IMR-90 (cell line): ENCODE measurements around the gene TMEM135. TPM values are rescaled to one million over a fixed set of nuclear protein-coding genes. Genes with fewer than 3 reads are reported as not detected.

Experiments
- ATAC-seq: fragments of 200-7000 bp; cut with Tn5 transposase; 2 replicates; pipeline ENCODE4 v1.9.1; 2020; ENCODE audit warnings: low read depth, mild to moderate bottlenecking, moderate library complexity
- BruUV-seq: library from RNA; stranded (reverse); fragments of 400-500 nt; replicated peaks from 2 replicates; lab custom pipeline; 2021; lab: Mats Ljungman, UMichigan
- CTCF ChIA-PET: fragments of 300-600 bp; formaldehyde crosslinking; extraction: SDS; loops from one replicate; lab custom pipeline; 2021; ENCODE audit warnings: antibody characterized with exemption; lab: Yijun Ruan, JAX
- POLR2A ChIA-PET: fragments of 300-600 bp; sonication (Branson Sonifier 250); formaldehyde crosslinking; loops from one replicate; lab custom pipeline; 2022; ENCODE audit warnings: antibody characterized with exemption; ENCODE audit not compliant: unreplicated experiment; lab: Charles Lee
- DNase-seq: peaks from one replicate; pipeline ENCODE4 v3.0.0; 2013
- H2AFZ ChIP-seq: replicated peaks from 2 replicates; pipeline ENCODE3; 2013; ENCODE audit warnings: low read length, mild to moderate bottlenecking; ENCODE audit not compliant: poor library complexity
- H2AK5ac ChIP-seq: 2 replicates; pipeline ENCODE4 v1.6.1; 2013; ENCODE audit warnings: low read depth, low read length, inconsistent platforms
- H2AK9ac ChIP-seq: replicated peaks from 2 replicates; pipeline ENCODE3; 2013; ENCODE audit warnings: mild to moderate bottlenecking, low read depth, low read length, moderate library complexity; ENCODE audit not compliant: poor library complexity
- H2BK120ac ChIP-seq: 2 replicates; pipeline ENCODE4 v1.6.1; 2013; ENCODE audit warnings: low read depth, low read length, inconsistent platforms
- H2BK15ac ChIP-seq: 3 replicates; pipeline ENCODE4 v1.6.1; 2013; ENCODE audit warnings: low read depth, low read length, inconsistent platforms
- H2BK20ac ChIP-seq: 2 replicates; pipeline ENCODE4 v1.6.1; 2013; ENCODE audit warnings: low read depth, mild to moderate bottlenecking, inconsistent platforms, low read length, moderate library complexity
- H2BK5ac ChIP-seq: 2 replicates; pipeline ENCODE4 v1.6.1; 2013; ENCODE audit warnings: mild to moderate bottlenecking, low read depth, low read length, inconsistent platforms; ENCODE audit not compliant: poor library complexity, severe bottlenecking
- H3K14ac ChIP-seq: replicated peaks from 2 replicates; pipeline ENCODE4 v1.6.1; 2013; ENCODE audit warnings: low read depth, low read length, inconsistent platforms
- H3K18ac ChIP-seq: 2 replicates; pipeline ENCODE4 v1.6.1; 2013; ENCODE audit warnings: low read depth, low read length, control low read depth
- H3K23ac ChIP-seq: 2 replicates; pipeline ENCODE4 v1.6.1; 2013; ENCODE audit warnings: low read depth, low read length, inconsistent platforms
- H3K27ac ChIP-seq: 2 replicates; pipeline ENCODE4 v1.5.1; 2013; ENCODE audit warnings: mild to moderate bottlenecking, control low read depth, low read length; ENCODE audit not compliant: insufficient read depth
- H3K27me3 ChIP-seq: 2 replicates; pipeline ENCODE4 v1.6.1; 2013; ENCODE audit warnings: low read length; ENCODE audit not compliant: control insufficient read depth, insufficient read depth
- H3K36me3 ChIP-seq: 2 replicates; pipeline ENCODE4 v1.6.1; 2013; ENCODE audit warnings: low read length, mixed read lengths; ENCODE audit not compliant: control insufficient read depth, insufficient read depth
- H3K4ac ChIP-seq: 2 replicates; pipeline ENCODE4 v1.6.1; 2013; ENCODE audit warnings: low read depth, low read length, inconsistent platforms
- H3K4me1 ChIP-seq: 2 replicates; pipeline ENCODE4 v1.6.1; 2013; ENCODE audit warnings: low read length, mixed read lengths; ENCODE audit not compliant: control insufficient read depth, insufficient read depth
- H3K4me2 ChIP-seq: 2 replicates; pipeline ENCODE4 v1.6.1; 2013; ENCODE audit warnings: low read depth, mild to moderate bottlenecking, control low read depth, low read length, moderate library complexity
- H3K4me3 ChIP-seq: 2 replicates; pipeline ENCODE4 v1.5.1; 2013; ENCODE audit warnings: low read depth, mild to moderate bottlenecking, control low read depth, low read length, moderate library complexity; ENCODE audit not compliant: insufficient read depth
- H3K56ac ChIP-seq: 2 replicates; pipeline ENCODE4 v1.6.1; 2013; ENCODE audit warnings: low read length, inconsistent platforms; ENCODE audit not compliant: insufficient read depth; ENCODE audit errors: extremely low read depth
- H3K79me1 ChIP-seq, 2 experiments: 2 replicates each; pipeline ENCODE4 v1.6.1; 2013; ENCODE audit warnings: low read length in 2 of 2, inconsistent platforms in 1 of 2, low read depth in 1 of 2
- H3K9ac ChIP-seq: 2 replicates; pipeline ENCODE4 v1.6.1; 2013; ENCODE audit warnings: low read depth, low read length, control low read depth
- H3K9me1 ChIP-seq: 2 replicates; pipeline ENCODE4 v1.6.1; 2013; ENCODE audit warnings: low read length, inconsistent platforms; ENCODE audit not compliant: insufficient read depth
- H3K9me3 ChIP-seq: 2 replicates; pipeline ENCODE4 v1.6.1; 2013; ENCODE audit warnings: low read length; ENCODE audit not compliant: control insufficient read depth, insufficient read depth
- H4K20me1 ChIP-seq: 2 replicates; pipeline ENCODE4 v1.6.1; 2013; ENCODE audit warnings: low read length, inconsistent platforms; ENCODE audit not compliant: insufficient read depth
- H4K5ac ChIP-seq: 2 replicates; pipeline ENCODE4 v1.6.1; 2013; ENCODE audit warnings: mild to moderate bottlenecking, low read depth, low read length, control low read depth
- H4K8ac ChIP-seq, 2 experiments: 2 replicates each; pipeline ENCODE4 v1.6.1; 2013; ENCODE audit warnings: low read depth in 2 of 2, low read length in 2 of 2, control low read depth in 1 of 2, inconsistent platforms in 1 of 2
- H4K91ac ChIP-seq: 2 replicates; pipeline ENCODE4 v1.6.1; 2013; ENCODE audit warnings: low read depth, low read length, inconsistent platforms; ENCODE audit not compliant: insufficient read depth
- RCOR1 ChIP-seq: IDR thresholded peaks from 2 replicates; pipeline ENCODE4 v1.6.1; 2012; ENCODE audit warnings: mild to moderate bottlenecking, low read length, improper control_type of control experiment; ENCODE audit not compliant: insufficient replicate concordance
- WGBS, 2 experiments: methylation state at CpG; one replicate each; pipeline versions ENCODE4 v1.1.5 to v1.1.7; 2013; ENCODE audit warnings: missing lambda C conversion rate in 2 of 2; ENCODE audit not compliant: insufficient read length in 1 of 2; ENCODE audit errors: extremely low coverage in 2 of 2; 5-methylcytosine and 5-hydroxymethylcytosine counted together
- dilution Hi-C: fragments of 300-500 bp; cut with HindIII; formaldehyde crosslinking; loops from one replicate; pipeline ENCODE4 v1.14.3; 2018; ENCODE audit warnings: low sequenced_read_pairs; ENCODE audit not compliant: unreplicated experiment
- in situ Hi-C: fragments of 300-500 bp; cut with MboI; formaldehyde crosslinking; loops from 3 replicates; pipeline ENCODE4 v1.14.3; 2019; ENCODE audit warnings: low sequenced_read_pairs, inconsistent platforms, mixed read lengths
- intact Hi-C: fragments of 100-400 bp; cut with micrococcal nuclease; formaldehyde crosslinking; loops from 2 replicates; pipeline ENCODE4 v1.10.0; 2022
- polyA plus RNA-seq, 3 experiments: library from polyadenylated mRNA; depleted of rRNA; stranded (reverse); fragments of >200 nt; gene quantifications; 2 replicates each; pipeline ENCODE4 v1.2.3, GENCODE V29; 2012; ENCODE audit warnings: low replicate concordance in 1 of 3
- total RNA-seq: library from RNA; depleted of rRNA; stranded (reverse); fragments of >200 nt; gene quantifications from 2 replicates; pipeline ENCODE4 v1.2.3, GENCODE V29; 2012

TMEM135 gene
- total and polyA plus RNA-seq, 2 of the 4 experiments (the other 2 are of a cell fraction): 3.9 to 5.9 TPM

DNA sequence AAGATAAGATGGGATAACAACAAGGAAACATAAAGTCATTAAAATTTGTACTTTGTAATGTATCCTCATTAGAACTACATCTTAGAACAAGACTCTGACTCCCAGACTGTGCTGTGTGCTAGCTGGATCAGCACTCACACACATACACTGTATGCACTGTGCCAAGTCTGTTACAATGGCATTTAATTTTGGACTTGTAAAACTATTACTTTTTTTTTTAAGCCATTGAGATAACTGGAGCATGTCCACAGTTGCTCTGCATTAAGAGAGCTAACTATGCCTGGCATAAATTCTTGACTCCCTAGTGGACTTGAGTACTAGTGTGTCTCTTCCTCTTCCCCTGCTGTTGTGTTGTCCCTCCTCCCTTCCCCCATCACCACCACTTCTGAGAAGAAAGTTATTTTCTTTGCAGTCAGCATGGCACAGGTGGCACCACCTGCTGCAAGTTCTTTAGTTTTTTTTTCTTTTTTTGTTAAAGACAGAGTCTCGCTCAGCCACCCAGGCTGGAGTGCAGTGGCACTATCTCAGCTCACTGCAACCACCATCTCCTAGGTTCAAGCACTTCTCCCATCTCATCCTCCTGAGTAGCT, 268.6 kb downstream of the TMEM135 start:
- Histone ChIP-seq H2BK120ac (no peak overlapping the region), H2BK15ac (no peak overlapping the region), H3K4me2 (no peak overlapping the region), H2AK5ac (no peak overlapping the region), H3K4me1 (peaks cover 2% of the 10 kb centered on the region; the same call in 1 of the 2 replicates), H3K79me1 (no peaks in the 10 kb centered on the region), H2BK20ac (no peak overlapping the region), H2AFZ (no peak overlapping the region), H3K27ac (no peak overlapping the region), H3K36me3 (no peaks in the 10 kb centered on the region), H4K8ac (no peak overlapping the region), H4K20me1 (no peaks in the 10 kb centered on the region), H2AK9ac (no peak overlapping the region), H3K9me1 (peaks cover 2% of the 10 kb centered on the region; the same call in 1 of the 2 replicates), H3K56ac (no peak overlapping the region), H3K4me3 (no peak overlapping the region), H3K14ac (no peak overlapping the region), H3K23ac (no peak overlapping the region), H4K5ac (no peak overlapping the region), H4K91ac (no peak overlapping the region), H3K4ac (no peak overlapping the region), H3K9me3 (no peaks in the 10 kb centered on the region), H3K18ac (no peak overlapping the region), H2BK5ac (no peak overlapping the region), H3K27me3 (no peaks in the 10 kb centered on the region), H3K9ac (no peak overlapping the region)
- dilution Hi-C loops (no loop called here), in situ Hi-C loops (no loop called here), intact Hi-C loops (no loop called here)
- 100% methylated on average over 1 of the region's 1 CpG; no CpG with 5 or more reads in 1 of the 2 experiments for WGBS, 2 experiments
- TF ChIP-seq RCOR1: no peak
- ChIA-PET CTCF (interaction anchor here (0.5 kb wide), 1 partner anchor 330 kb away, joined by 3 read pairs; no protein-coding TSS in a partner anchor), POLR2A (no interaction called here)
- no TSS peak for BruUV-seq
- DNase-seq (no peak), ATAC-seq (no peak)
